Measurements from ENCODE around the gene AGRN.
"Not testable (repeated sequence)": the region's sequence is repeated elsewhere in the genome, so short reads cannot be mapped to it uniquely, and the experiment has no call there.

AGRN gene

GRCh38 chr1:1021920-1022259, 2.0 kb downstream of the AGRN start:
- no peak for DNase-seq

GRCh38 chr1:1022302-1023009, 2.5 kb downstream of the AGRN start:
- no peak for DNase-seq

GRCh38 chr1:1023700-1024099, 3.8 kb downstream of the AGRN start:
- no peak for DNase-seq

- no peak for DNase-seq
Measured at GRCh38 chr1:1024149-1024770, 4.3 kb downstream of the AGRN start.

- no peak for DNase-seq
Measured at GRCh38 chr1:1024771-1025699, 5.1 kb downstream of the AGRN start.

GRCh38 chr1:1025730-1026129, 5.8 kb downstream of the AGRN start:
- DNase-seq, result no peak

- DNase-seq, result no peak
Measured at GRCh38 chr1:1026599-1027413, 6.9 kb downstream of the AGRN start.

- DNase-seq, result no peak
Measured at GRCh38 chr1:1027791-1028190, 7.9 kb downstream of the AGRN start.

- DNase-seq, result not testable (repeated sequence)
Measured at GRCh38 chr1:1030867-1031658, 11.1 kb downstream of the AGRN start.

GRCh38 chr1:1031659-1032235, 11.8 kb downstream of the AGRN start:
- DNase-seq, result no peak

- peak; percentile 24 for DNase-seq
Measured at GRCh38 chr1:1032424-1032823, 12.5 kb downstream of the AGRN start.

- DNase-seq, result peak; percentile 32
Measured at GRCh38 chr1:1033009-1033587, 13.2 kb downstream of the AGRN start.

GRCh38 chr1:1033731-1034438, 14.0 kb downstream of the AGRN start:
- no peak for DNase-seq

- DNase-seq, result no peak
Measured at GRCh38 chr1:1034439-1034781, 14.5 kb downstream of the AGRN start.

GRCh38 chr1:1035291-1035943, 15.5 kb downstream of the AGRN start:
- DNase-seq, result no peak

- no peak for DNase-seq
Measured at GRCh38 chr1:1037366-1038327, 17.7 kb downstream of the AGRN start.

- no peak for DNase-seq
Measured at GRCh38 chr1:1038694-1039093, 18.8 kb downstream of the AGRN start.

GRCh38 chr1:1039145-1039910, 19.4 kb downstream of the AGRN start:
- DNase-seq, result no peak
